ENCODE measurements around the gene DACH2. TPM values are rescaled to one million over a fixed set of nuclear protein-coding genes. Genes with fewer than 3 reads are reported as not detected.
"Not testable (repeated sequence)": the region's sequence is repeated elsewhere in the genome, so short reads cannot be mapped to it uniquely, and the experiment has no call there.

The DACH2 gene
- total RNA-seq: 2.6 TPM

- DNase-seq (ENCODE audit: low spot score): peak; percentile 78
Measured at GRCh38 chrX:86148024-86148511, at the start of gene DACH2. DACH2 (plus strand) TSS chrX:86148451.

- DNase-seq (ENCODE audit: low spot score): no peak
Measured at GRCh38 chrX:86102341-86102740, 45.9 kb upstream of the DACH2 start.

- DNase-seq (ENCODE audit: low spot score): no peak
Measured at GRCh38 chrX:86103061-86103460, 45.2 kb upstream of the DACH2 start.

- no peak for DNase-seq (ENCODE audit: low spot score)
Measured at GRCh38 chrX:86104526-86104925, 43.7 kb upstream of the DACH2 start.

- no peak for DNase-seq (ENCODE audit: low spot score)
Measured at GRCh38 chrX:86121916-86122315, 26.3 kb upstream of the DACH2 start.

- no peak for DNase-seq (ENCODE audit: low spot score)
Measured at GRCh38 chrX:86133761-86134160, 14.5 kb upstream of the DACH2 start.

- DNase-seq (ENCODE audit: low spot score): no peak
Measured at GRCh38 chrX:86137071-86137470, 11.2 kb upstream of the DACH2 start.

- DNase-seq (ENCODE audit: low spot score): no peak
Measured at GRCh38 chrX:86141786-86142185, 6.5 kb upstream of the DACH2 start.

- no peak for DNase-seq (ENCODE audit: low spot score)
Measured at GRCh38 chrX:86146102-86146501, 2.1 kb upstream of the DACH2 start.

- no peak for DNase-seq (ENCODE audit: low spot score)
Measured at GRCh38 chrX:86148594-86148993, 343 bp downstream of the DACH2 start.

- no peak for DNase-seq (ENCODE audit: low spot score)
Measured at GRCh38 chrX:86149119-86149518, 868 bp downstream of the DACH2 start.

GRCh38 chrX:86154553-86154952 lies 6.3 kb downstream of the DACH2 start:
- no peak for DNase-seq (ENCODE audit: low spot score)

GRCh38 chrX:86171366-86171765 lies 23.1 kb downstream of the DACH2 start:
- DNase-seq (ENCODE audit: low spot score): no peak

- DNase-seq (ENCODE audit: low spot score): no peak
Measured at GRCh38 chrX:86178906-86179305, 30.7 kb downstream of the DACH2 start.

- not testable (repeated sequence) for DNase-seq (ENCODE audit: low spot score)
Measured at GRCh38 chrX:86181325-86181724, 33.1 kb downstream of the DACH2 start.

- no peak for DNase-seq (ENCODE audit: low spot score)
Measured at GRCh38 chrX:86192827-86193226, 44.6 kb downstream of the DACH2 start.

GRCh38 chrX:86194758-86195157 lies 46.5 kb downstream of the DACH2 start:
- no peak for DNase-seq (ENCODE audit: low spot score)

GRCh38 chrX:86195343-86195742 lies 47.1 kb downstream of the DACH2 start:
- no peak for DNase-seq (ENCODE audit: low spot score)

GRCh38 chrX:86197815-86198214 lies 49.6 kb downstream of the DACH2 start:
- no peak for DNase-seq (ENCODE audit: low spot score)

- DNase-seq (ENCODE audit: low spot score): no peak
Measured at GRCh38 chrX:86210772-86211171, 62.5 kb downstream of the DACH2 start.

- no peak for DNase-seq (ENCODE audit: low spot score)
Measured at GRCh38 chrX:86215260-86215659, 67.0 kb downstream of the DACH2 start.

GRCh38 chrX:86237482-86237881 lies 89.2 kb downstream of the DACH2 start:
- no peak for DNase-seq (ENCODE audit: low spot score)

- DNase-seq (ENCODE audit: low spot score): no peak
Measured at GRCh38 chrX:86241547-86241946, 93.3 kb downstream of the DACH2 start.

GRCh38 chrX:86263526-86263925 lies 115.3 kb downstream of the DACH2 start:
- DNase-seq (ENCODE audit: low spot score): no peak

GRCh38 chrX:86295293-86295692 lies 147.0 kb downstream of the DACH2 start:
- DNase-seq (ENCODE audit: low spot score): no peak

Data from ureter (tissue), 1 donor.